HG03060 (cell line): ENCODE results near the gene PLCB1.

Experiments used
- ATAC-seq: cut with Tn5 transposase; IDR thresholded peaks from one replicate; pipeline ENCODE4 v1.9.1; 2021; ENCODE audit warnings: low read depth, moderate number of reproducible peaks; ENCODE audit not compliant: unreplicated experiment

PLCB1 gene

GRCh38 chr20:8891039-8891438, 759.0 kb downstream of the PLCB1 start:
- no peak for ATAC-seq

GRCh38 chr20:8895472-8895871, 763.4 kb downstream of the PLCB1 start:
- no peak for ATAC-seq

- no peak for ATAC-seq
Observed at GRCh38 chr20:8898823-8899222, 766.8 kb downstream of the PLCB1 start.

GRCh38 chr20:8901237-8902025, 769.4 kb downstream of the PLCB1 start:
- ATAC-seq = no peak

- no peak for ATAC-seq
Observed at GRCh38 chr20:8903655-8904605, 771.9 kb downstream of the PLCB1 start.

GRCh38 chr20:8909596-8909995, 777.5 kb downstream of the PLCB1 start:
- no peak for ATAC-seq

GRCh38 chr20:8912096-8912495, 780.0 kb downstream of the PLCB1 start:
- no peak for ATAC-seq

GRCh38 chr20:8912731-8913130, 780.7 kb downstream of the PLCB1 start:
- ATAC-seq = no peak

GRCh38 chr20:8913456-8913855, 781.4 kb downstream of the PLCB1 start:
- no peak for ATAC-seq

- ATAC-seq = no peak
Observed at GRCh38 chr20:8914421-8914820, 782.4 kb downstream of the PLCB1 start.

- ATAC-seq = no peak
Observed at GRCh38 chr20:8917084-8917483, 785.0 kb downstream of the PLCB1 start.

GRCh38 chr20:8918145-8918544, 786.1 kb downstream of the PLCB1 start:
- ATAC-seq = no peak

- no peak for ATAC-seq
Observed at GRCh38 chr20:8924539-8924938, 792.5 kb downstream of the PLCB1 start.

GRCh38 chr20:8930726-8931125, 798.7 kb downstream of the PLCB1 start:
- no peak for ATAC-seq

GRCh38 chr20:8932192-8933165, 800.4 kb downstream of the PLCB1 start:
- ATAC-seq = no peak

GRCh38 chr20:8933381-8933807, 801.3 kb downstream of the PLCB1 start:
- ATAC-seq = no peak

- no peak for ATAC-seq
Observed at GRCh38 chr20:8934362-8934761, 802.3 kb downstream of the PLCB1 start.
